Measurements from ENCODE around the gene UBE2Q2.

UBE2Q2 gene

DNA sequence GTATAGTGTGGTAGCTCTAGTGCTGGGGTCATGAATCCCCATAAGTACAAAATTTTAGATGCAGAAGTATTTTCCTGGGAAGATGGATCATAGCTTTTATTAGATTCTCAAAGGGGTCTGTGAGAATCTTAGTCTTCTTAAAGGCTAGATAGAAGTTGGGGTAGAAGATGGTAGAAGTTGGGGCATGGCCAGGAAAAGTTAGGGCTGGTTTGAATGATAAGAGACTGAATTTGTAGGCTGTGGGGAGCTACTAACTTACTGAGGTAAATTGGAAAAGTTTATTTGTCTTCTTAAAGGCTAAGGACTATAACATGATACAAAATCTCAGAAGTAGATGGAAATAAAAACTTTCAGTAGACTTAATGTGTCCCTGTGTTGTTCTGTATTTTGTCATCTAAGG, 1.6 kb upstream of the UBE2Q2 start:
- no peak overlapping the region for H4K91ac ChIP-seq (ENCODE audit: low read length)
- H3K9ac ChIP-seq (ENCODE audit: low read length) = no peak overlapping the region
- peaks cover 11% of the 10 kb centered on the region for H3K79me1 ChIP-seq (replicated peaks; ENCODE audit: low read length, poor library complexity, severe bottlenecking)
- no peak overlapping the region for H2BK15ac ChIP-seq (ENCODE audit: low read depth, poor library complexity, severe bottlenecking)
- no peak overlapping the region for H3K4me3 ChIP-seq (ENCODE audit: insufficient read depth in 1 of 2, low read depth in 1 of 2, low read length in 2 of 2)
- H3K9me3 ChIP-seq (ENCODE audit: control insufficient read depth, low read length) = no peaks in the 10 kb centered on the region
- no peak overlapping the region for H2BK12ac ChIP-seq (ENCODE audit: low read length in 2 of 2)
- no peak for DNase-seq
- no peak overlapping the region for H2AK5ac ChIP-seq (ENCODE audit: low read length, severe bottlenecking)
- no peak overlapping the region for H2BK5ac ChIP-seq (ENCODE audit: low read depth, low read length, poor library complexity, severe bottlenecking)
- no peak overlapping the region for H3K4ac ChIP-seq (ENCODE audit: low read depth in 1 of 2, low read length in 2 of 2)
- no peaks in the 10 kb centered on the region for H3K27me3 ChIP-seq (ENCODE audit: control insufficient read depth in 1 of 2, insufficient read depth in 1 of 2, low read length in 2 of 2)
- no peak overlapping the region for H3K18ac ChIP-seq (ENCODE audit: low read depth in 1 of 2, low read length in 2 of 2)
- no peak overlapping the region for H3K23ac ChIP-seq (ENCODE audit: low read length in 2 of 2)
- H3K14ac ChIP-seq (ENCODE audit: low read length in 2 of 2) = no peak overlapping the region
- no peak overlapping the region for H2AFZ ChIP-seq (ENCODE audit: low read depth, low read length)
- no peak overlapping the region for H3K27ac ChIP-seq (ENCODE audit: low read length, poor library complexity, severe bottlenecking)
- H3K4me1 ChIP-seq (ENCODE audit: control insufficient read depth, insufficient read depth, low read depth, low read length) = peaks cover 15% of the 10 kb centered on the region
- H3K36me3 ChIP-seq (ENCODE audit: control insufficient read depth in 1 of 2, insufficient read depth in 2 of 2, low read depth in 1 of 2, low read length in 2 of 2) = peaks cover 0 to 3% of the 10 kb centered on the region in 2 experiments
- H2BK120ac ChIP-seq (ENCODE audit: low read depth, low read length) = no peak overlapping the region
- no peak overlapping the region for H4K8ac ChIP-seq (ENCODE audit: low read length)
- no peak overlapping the region for H3K4me2 ChIP-seq (ENCODE audit: low read length, poor library complexity, severe bottlenecking)

- Histone ChIP-seq H3K4me2 (ENCODE audit: low read length, poor library complexity, severe bottlenecking) (peak overlapping the region; percentile 94), H2AK5ac (ENCODE audit: low read length, severe bottlenecking) (peak overlapping the region; percentile 66), H3K4me3 (ENCODE audit: insufficient read depth in 1 of 2, low read depth in 1 of 2, low read length in 2 of 2) (peak overlapping the region; percentile 93 to 99), H3K36me3 (ENCODE audit: control insufficient read depth in 1 of 2, insufficient read depth in 2 of 2, low read depth in 1 of 2, low read length in 2 of 2) (peaks cover 0 to 3% of the 10 kb centered on the region in 2 experiments), H3K27ac (ENCODE audit: low read length, poor library complexity, severe bottlenecking) (peak overlapping the region; percentile 38), H3K4me1 (ENCODE audit: control insufficient read depth, insufficient read depth, low read depth, low read length) (peaks cover 15% of the 10 kb centered on the region), H2BK15ac (ENCODE audit: low read depth, poor library complexity, severe bottlenecking) (peak overlapping the region; percentile 95), H3K9me3 (ENCODE audit: control insufficient read depth, low read length) (no peaks in the 10 kb centered on the region), H3K27me3 (ENCODE audit: control insufficient read depth in 1 of 2, insufficient read depth in 1 of 2, low read length in 2 of 2) (no peaks in the 10 kb centered on the region), H2BK12ac (ENCODE audit: low read length in 2 of 2) (peak overlapping the region; percentile 56 to 78), H3K4ac (ENCODE audit: low read depth in 1 of 2, low read length in 2 of 2) (peak overlapping the region; percentile 99 to 100), H3K79me1 (replicated peaks; ENCODE audit: low read length, poor library complexity, severe bottlenecking) (peaks cover 12% of the 10 kb centered on the region), H3K14ac (ENCODE audit: low read length in 2 of 2) (peak overlapping the region; percentile 94 to 100), H4K91ac (ENCODE audit: low read length) (peak overlapping the region; percentile 100), H3K9ac (ENCODE audit: low read length) (peak overlapping the region; percentile 95), H4K8ac (ENCODE audit: low read length) (peak overlapping the region; percentile 97), H2BK5ac (ENCODE audit: low read depth, low read length, poor library complexity, severe bottlenecking) (peak overlapping the region; percentile 81), H3K23ac (ENCODE audit: low read length in 2 of 2) (peak overlapping the region; percentile 9 to 99), H2BK120ac (ENCODE audit: low read depth, low read length) (peak overlapping the region; percentile 92), H3K18ac (ENCODE audit: low read depth in 1 of 2, low read length in 2 of 2) (peak overlapping the region; percentile 99 to 100), H2AFZ (ENCODE audit: low read depth, low read length) (peak overlapping the region; percentile 86)
- peak; percentile 61 for DNase-seq
- under 1% methylated on average over 63 of the region's 77 CpGs for WGBS
Observed at GRCh38 chr15:75843678-75844581, 683 bp downstream of the UBE2Q2 start.

DNA sequence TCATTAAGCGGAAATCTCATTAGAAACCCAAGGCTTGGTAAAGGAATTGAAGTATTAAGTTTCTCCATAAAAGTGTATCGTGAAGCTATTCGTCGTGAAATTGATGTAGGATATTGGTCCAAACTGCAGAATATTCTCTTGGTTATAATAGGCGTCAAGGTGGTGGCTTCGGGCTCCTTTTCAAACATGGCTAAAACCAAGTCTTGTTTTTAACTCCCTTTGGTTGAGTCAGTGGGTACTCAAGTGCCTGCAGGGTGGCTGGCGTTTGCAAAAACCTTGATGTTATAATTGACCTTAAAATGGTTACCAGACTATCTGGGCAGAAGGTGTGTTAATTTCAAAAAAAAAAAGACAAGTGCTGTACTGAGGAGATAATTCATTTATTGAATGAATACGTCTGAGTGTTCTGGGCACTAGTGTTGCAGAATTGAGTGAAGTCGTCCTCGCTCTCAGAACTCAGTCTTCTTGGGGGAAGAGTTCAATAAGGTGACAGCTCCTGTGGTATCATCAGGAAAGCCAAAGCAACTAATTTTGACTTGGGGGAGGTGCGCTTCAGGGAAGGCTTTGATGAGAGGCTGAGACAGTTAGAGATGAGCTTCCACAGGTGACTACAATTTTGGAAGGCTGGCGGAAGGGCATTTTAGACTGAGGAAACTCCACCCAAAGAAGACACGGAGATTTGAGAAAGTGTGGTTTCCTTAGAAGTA, 1.5 kb downstream of the UBE2Q2 start:
- peak overlapping the region; percentile 29 for H2AK5ac ChIP-seq (ENCODE audit: low read length, severe bottlenecking)
- peak overlapping the region in 1 of 2 experiments; percentile 21 for H3K18ac ChIP-seq (ENCODE audit: low read depth in 1 of 2, low read length in 2 of 2)
- peak overlapping the region; percentile 94 for H3K4me2 ChIP-seq (ENCODE audit: low read length, poor library complexity, severe bottlenecking)
- no peaks in the 10 kb centered on the region for H3K9me3 ChIP-seq (ENCODE audit: control insufficient read depth, low read length)
- H2AFZ ChIP-seq (ENCODE audit: low read depth, low read length) = no peak overlapping the region
- H3K27ac ChIP-seq (ENCODE audit: low read length, poor library complexity, severe bottlenecking) = no peak overlapping the region
- peaks cover 15% of the 10 kb centered on the region for H3K4me1 ChIP-seq (ENCODE audit: control insufficient read depth, insufficient read depth, low read depth, low read length)
- H4K91ac ChIP-seq (ENCODE audit: low read length) = no peak overlapping the region
- H3K14ac ChIP-seq (ENCODE audit: low read length in 2 of 2) = no peak overlapping the region
- H4K8ac ChIP-seq (ENCODE audit: low read length) = no peak overlapping the region
- no peak overlapping the region for H2BK120ac ChIP-seq (ENCODE audit: low read depth, low read length)
- no peaks in the 10 kb centered on the region for H3K27me3 ChIP-seq (ENCODE audit: control insufficient read depth in 1 of 2, insufficient read depth in 1 of 2, low read length in 2 of 2)
- no peak for DNase-seq
- H2BK12ac ChIP-seq (ENCODE audit: low read length in 2 of 2) = no peak overlapping the region
- H3K23ac ChIP-seq (ENCODE audit: low read length in 2 of 2) = no peak overlapping the region
- 54% methylated on average over 13 of the region's 13 CpGs for WGBS
- H3K4ac ChIP-seq (ENCODE audit: low read depth in 1 of 2, low read length in 2 of 2) = peak overlapping the region in 1 of 2 experiments; percentile 99
- H3K79me1 ChIP-seq (replicated peaks; ENCODE audit: low read length, poor library complexity, severe bottlenecking) = peaks cover 12% of the 10 kb centered on the region
- no peak overlapping the region for H2BK15ac ChIP-seq (ENCODE audit: low read depth, poor library complexity, severe bottlenecking)
- H3K36me3 ChIP-seq (ENCODE audit: control insufficient read depth in 1 of 2, insufficient read depth in 2 of 2, low read depth in 1 of 2, low read length in 2 of 2) = peaks cover 0 to 3% of the 10 kb centered on the region in 2 experiments
- H3K9ac ChIP-seq (ENCODE audit: low read length) = peak overlapping the region; percentile 95
- no peak overlapping the region for H2BK5ac ChIP-seq (ENCODE audit: low read depth, low read length, poor library complexity, severe bottlenecking)
- peak overlapping the region; percentile 93 to 99 for H3K4me3 ChIP-seq (ENCODE audit: insufficient read depth in 1 of 2, low read depth in 1 of 2, low read length in 2 of 2)

DNA sequence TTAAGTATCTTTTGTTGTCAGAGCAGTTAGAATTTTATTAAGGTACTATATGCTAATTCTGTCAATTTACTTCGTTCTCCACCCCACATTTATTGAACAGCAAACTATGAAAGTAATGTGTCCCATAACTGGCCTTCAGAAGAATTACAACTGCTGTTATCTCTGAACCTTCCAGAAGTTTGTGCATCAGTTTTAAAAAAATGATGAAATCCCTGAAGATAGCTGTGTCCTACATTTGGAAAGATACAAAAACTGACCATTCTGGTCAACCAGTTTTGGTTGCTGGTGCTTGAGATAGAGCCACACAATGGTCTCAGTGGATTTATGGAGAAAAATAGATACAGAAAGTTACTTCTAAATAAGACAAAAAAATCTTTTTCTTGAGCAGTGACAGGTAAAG, 5.9 kb downstream of the UBE2Q2 start:
- no peak overlapping the region for H4K8ac ChIP-seq (ENCODE audit: low read length)
- H2AK5ac ChIP-seq (ENCODE audit: low read length, severe bottlenecking) = no peak overlapping the region
- H2BK15ac ChIP-seq (ENCODE audit: low read depth, poor library complexity, severe bottlenecking) = no peak overlapping the region
- H3K36me3 ChIP-seq (ENCODE audit: control insufficient read depth in 1 of 2, insufficient read depth in 2 of 2, low read depth in 1 of 2, low read length in 2 of 2) = peaks cover 3% of the 10 kb centered on the region in 2 experiments
- no peak overlapping the region for H2BK12ac ChIP-seq (ENCODE audit: low read length in 2 of 2)
- no peak overlapping the region for H3K4ac ChIP-seq (ENCODE audit: low read depth in 1 of 2, low read length in 2 of 2)
- no peak overlapping the region for H3K4me2 ChIP-seq (ENCODE audit: low read length, poor library complexity, severe bottlenecking)
- no peak overlapping the region for H3K9ac ChIP-seq (ENCODE audit: low read length)
- no peak overlapping the region for H2BK5ac ChIP-seq (ENCODE audit: low read depth, low read length, poor library complexity, severe bottlenecking)
- H3K4me1 ChIP-seq (ENCODE audit: control insufficient read depth, insufficient read depth, low read depth, low read length) = peaks cover 13% of the 10 kb centered on the region
- peaks cover 15% of the 10 kb centered on the region for H3K79me1 ChIP-seq (replicated peaks; ENCODE audit: low read length, poor library complexity, severe bottlenecking)
- no peak overlapping the region for H3K4me3 ChIP-seq (ENCODE audit: insufficient read depth in 1 of 2, low read depth in 1 of 2, low read length in 2 of 2)
- no peak overlapping the region for H3K18ac ChIP-seq (ENCODE audit: low read depth in 1 of 2, low read length in 2 of 2)
- no peak overlapping the region for H3K27ac ChIP-seq (ENCODE audit: low read length, poor library complexity, severe bottlenecking)
- WGBS = 100% methylated on average over 1 of the region's 1 CpG
- DNase-seq = no peak
- no peaks in the 10 kb centered on the region for H3K9me3 ChIP-seq (ENCODE audit: control insufficient read depth, low read length)
- no peak overlapping the region for H2AFZ ChIP-seq (ENCODE audit: low read depth, low read length)
- no peak overlapping the region for H3K14ac ChIP-seq (ENCODE audit: low read length in 2 of 2)
- H3K27me3 ChIP-seq (ENCODE audit: control insufficient read depth in 1 of 2, insufficient read depth in 1 of 2, low read length in 2 of 2) = no peaks in the 10 kb centered on the region
- H2BK120ac ChIP-seq (ENCODE audit: low read depth, low read length) = no peak overlapping the region
- H4K91ac ChIP-seq (ENCODE audit: low read length) = no peak overlapping the region
- H3K23ac ChIP-seq (ENCODE audit: low read length in 2 of 2) = no peak overlapping the region

Data from mesenchymal stem cell (in vitro differentiated cells and primary cell).